GM21576 (cell line): ENCODE results near the gene ZBED2.

ENCODE experiments used
- ATAC-seq: cut with Tn5 transposase; IDR thresholded peaks from one replicate; pipeline ENCODE4 v1.9.1; 2021; ENCODE audit warnings: mild to moderate bottlenecking, moderate library complexity; ENCODE audit not compliant: unreplicated experiment

Gene ZBED2

GRCh38 chr3:111605018-111605417 lies 9.9 kb upstream of the ZBED2 start:
- no peak for ATAC-seq

GRCh38 chr3:111604119-111604518 lies 9.0 kb upstream of the ZBED2 start:
- no peak for ATAC-seq

GRCh38 chr3:111603679-111604078 lies 8.5 kb upstream of the ZBED2 start:
- no peak for ATAC-seq

GRCh38 chr3:111601810-111602209 lies 6.7 kb upstream of the ZBED2 start:
- ATAC-seq: no peak

- no peak for ATAC-seq
These were observed 3.4 kb upstream of the ZBED2 start for GRCh38 chr3:111598552-111598951.

- ATAC-seq: no peak
These were observed 3.0 kb upstream of the ZBED2 start for GRCh38 chr3:111598139-111598538.

- no peak for ATAC-seq
These were observed 1.2 kb upstream of the ZBED2 start for GRCh38 chr3:111596328-111596727.

GRCh38 chr3:111594781-111595180 lies 365 bp downstream of the ZBED2 start:
- ATAC-seq: no peak

- peak; percentile 55 for ATAC-seq
These were observed 941 bp downstream of the ZBED2 start for GRCh38 chr3:111594205-111594604.

- no peak for ATAC-seq
These were observed 1.5 kb downstream of the ZBED2 start for GRCh38 chr3:111593666-111594065.

GRCh38 chr3:111592936-111593335 lies 2.2 kb downstream of the ZBED2 start:
- no peak for ATAC-seq

GRCh38 chr3:111592143-111592542 lies 3.0 kb downstream of the ZBED2 start:
- ATAC-seq: no peak

GRCh38 chr3:111591555-111591954 lies 3.6 kb downstream of the ZBED2 start:
- ATAC-seq: no peak

GRCh38 chr3:111590143-111590491 lies 5.0 kb downstream of the ZBED2 start:
- no peak for ATAC-seq

- ATAC-seq: no peak
These were observed 5.6 kb downstream of the ZBED2 start for GRCh38 chr3:111589303-111590142.

GRCh38 chr3:111588527-111588926 lies 6.6 kb downstream of the ZBED2 start:
- ATAC-seq: no peak

GRCh38 chr3:111585217-111585616 lies 9.9 kb downstream of the ZBED2 start:
- ATAC-seq: no peak

- no peak for ATAC-seq
These were observed 10.4 kb downstream of the ZBED2 start for GRCh38 chr3:111584744-111585143.

- no peak for ATAC-seq
These were observed 13.0 kb downstream of the ZBED2 start for GRCh38 chr3:111582120-111582474.

GRCh38 chr3:111581403-111582119 lies 13.6 kb downstream of the ZBED2 start:
- ATAC-seq: no peak

- ATAC-seq: no peak
These were observed 15.7 kb downstream of the ZBED2 start for GRCh38 chr3:111579495-111579894.

- ATAC-seq: no peak
These were observed 16.3 kb downstream of the ZBED2 start for GRCh38 chr3:111578867-111579266.
